ENCODE results near the gene TBC1D2B. TPM values are rescaled to one million over a fixed set of nuclear protein-coding genes. Genes with fewer than 3 reads are reported as not detected.
"Not testable (repeated sequence)": the region's sequence is repeated elsewhere in the genome, so short reads cannot be mapped to it uniquely, and the experiment has no call there.

TBC1D2B gene
- total RNA-seq, 5 donors from 2014 or later (not counting 1 experiment from before 2014, with no cell fraction given) = 86.1 to 106 (median 101) TPM

DNA sequence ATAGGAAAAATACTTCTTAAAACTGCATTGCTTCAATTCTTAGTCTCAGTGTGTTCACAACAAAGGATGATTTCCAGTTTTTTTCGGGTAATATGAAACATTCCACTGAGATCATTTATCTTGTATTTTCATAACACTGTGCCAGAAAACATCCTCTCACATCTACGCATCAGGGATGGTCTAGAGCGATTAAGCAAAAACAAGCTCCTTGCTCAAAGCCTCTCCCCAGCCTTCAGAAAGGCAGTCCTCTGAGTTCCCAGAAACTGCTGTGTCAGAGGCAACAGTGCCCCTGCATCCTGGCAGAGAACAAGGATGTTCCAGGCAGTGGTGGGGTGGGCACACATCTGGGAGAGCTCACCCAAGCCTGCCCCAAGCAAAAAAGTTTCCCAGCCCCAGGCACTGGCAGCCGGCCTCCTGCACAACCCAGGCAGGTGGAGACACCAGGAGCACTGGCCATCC, 80.8 kb downstream of the TBC1D2B start:
- H3K9me3 Mint-ChIP-seq; H3K4me3 ChIP-seq (ENCODE audit: control insufficient read depth in 1 of 2, extremely low read depth in 1 of 2, low read length in 1 of 2); ATAC-seq (replicated peaks in 1 of 4); H3K4me1 ChIP-seq (ENCODE audit: control insufficient read depth in 1 of 2, extremely low read depth in 1 of 2, insufficient read depth in 2 of 2, low read length in 2 of 2); H3K9me3 ChIP-seq; H3K27ac Mint-ChIP-seq; H3K27me3 ChIP-seq (replicated peaks in 1 of 2; ENCODE audit: control insufficient read depth in 2 of 2, extremely low read depth in 1 of 2, insufficient read depth in 2 of 2, low read length in 1 of 2); H3K4me3 Mint-ChIP-seq; H3K27me3 Mint-ChIP-seq; DNase-seq; H3K27ac ChIP-seq (ENCODE audit: low read length); CTCF ChIA-PET: not testable (repeated sequence)
- H3K36me3 ChIP-seq (ENCODE audit: control insufficient read depth in 2 of 2, extremely low read depth in 1 of 2, insufficient read depth in 1 of 2, low read length in 1 of 2) = peaks cover 15 to 60% of the 10 kb centered on the region in 2 donors
- POLR2A ChIA-PET = interaction anchor here in 1 of 2 donors (0.7 kb wide), 1 partner anchor 53 kb away, joined by 3 read pairs; no protein-coding TSS in a partner anchor
- Mint-ChIP-seq H3K36me3 (peaks cover 30% of the 10 kb centered on the region), H3K4me1 (peaks cover 13 to 16% (median 16%) of the 10 kb centered on the region in 3 donors)
- 94% methylated on average over 2 of the region's 4 CpGs for WGBS (ENCODE audit: insufficient coverage)

DNA sequence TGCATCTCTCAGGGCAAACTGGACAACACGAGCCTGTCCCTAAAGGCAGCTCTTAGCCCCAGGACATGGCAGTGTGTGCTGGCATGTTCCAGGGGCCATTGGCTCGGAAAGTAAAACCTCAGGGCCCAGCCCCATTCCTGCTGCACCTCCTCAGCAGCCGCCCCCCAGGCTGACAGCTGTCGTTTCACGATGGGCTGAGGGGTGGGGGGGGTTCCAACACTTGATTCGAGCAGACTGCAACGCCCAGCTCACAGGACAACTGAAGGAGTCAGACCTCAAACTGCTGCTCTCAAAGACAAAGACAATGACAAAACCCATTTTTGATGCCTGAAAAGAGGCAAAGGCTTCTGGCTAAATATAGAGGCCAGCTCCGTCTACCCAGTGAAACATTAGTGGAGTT, 81.3 kb downstream of the TBC1D2B start:
- H3K9me3 Mint-ChIP-seq; H3K27ac Mint-ChIP-seq; CTCF ChIA-PET; H3K4me3 Mint-ChIP-seq; H3K27me3 Mint-ChIP-seq; H3K4me3 ChIP-seq (ENCODE audit: control insufficient read depth in 1 of 2, extremely low read depth in 1 of 2, low read length in 1 of 2); H3K27ac ChIP-seq (ENCODE audit: low read length); H3K27me3 ChIP-seq (replicated peaks in 1 of 2; ENCODE audit: control insufficient read depth in 2 of 2, extremely low read depth in 1 of 2, insufficient read depth in 2 of 2, low read length in 1 of 2); H3K4me1 ChIP-seq (ENCODE audit: control insufficient read depth in 1 of 2, extremely low read depth in 1 of 2, insufficient read depth in 2 of 2, low read length in 2 of 2); H3K9me3 ChIP-seq; DNase-seq; ATAC-seq (replicated peaks in 1 of 4): not testable (repeated sequence)
- H3K36me3 ChIP-seq (ENCODE audit: control insufficient read depth in 2 of 2, extremely low read depth in 1 of 2, insufficient read depth in 1 of 2, low read length in 1 of 2) = peaks cover 15 to 55% of the 10 kb centered on the region in 2 donors
- POLR2A ChIA-PET = interaction anchor here in 1 of 2 donors (0.7 kb wide), 1 partner anchor 54 kb away, joined by 3 read pairs; no protein-coding TSS in a partner anchor
- H3K4me1 Mint-ChIP-seq = peaks cover 16 to 20% (median 16%) of the 10 kb centered on the region in 3 donors
- H3K36me3 Mint-ChIP-seq = peaks cover 28% of the 10 kb centered on the region
- WGBS (ENCODE audit: insufficient coverage) = no CpG with 5 or more reads among the region's 8 CpGs

DNA sequence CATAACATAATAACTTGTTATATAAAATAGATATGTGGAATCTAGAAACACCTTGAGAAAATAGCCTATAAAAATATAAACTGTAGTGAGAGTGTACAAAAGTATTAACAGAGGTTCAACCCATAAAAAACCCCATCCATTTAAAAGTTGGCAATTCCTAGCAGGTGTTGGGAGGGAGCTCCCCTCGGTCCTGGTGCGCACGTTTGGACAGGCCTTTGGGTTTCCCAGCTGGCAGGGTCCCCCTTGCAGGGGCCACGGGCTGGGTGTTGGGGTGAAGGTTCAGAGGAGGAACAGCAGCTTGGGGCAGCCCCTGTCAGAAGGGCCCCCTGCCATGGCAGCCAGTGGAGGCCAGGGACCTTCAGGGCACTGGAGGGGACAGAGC, 82.0 kb downstream of the TBC1D2B start:
- POLR2A ChIA-PET; H3K27me3 Mint-ChIP-seq; H3K27ac ChIP-seq (ENCODE audit: low read length); H3K4me3 Mint-ChIP-seq; H3K27me3 ChIP-seq (replicated peaks in 1 of 2; ENCODE audit: control insufficient read depth in 2 of 2, extremely low read depth in 1 of 2, insufficient read depth in 2 of 2, low read length in 1 of 2); H3K27ac Mint-ChIP-seq; H3K4me3 ChIP-seq (ENCODE audit: control insufficient read depth in 1 of 2, extremely low read depth in 1 of 2, low read length in 1 of 2); DNase-seq; CTCF ChIA-PET; ATAC-seq (replicated peaks in 1 of 4); H3K9me3 Mint-ChIP-seq; H3K9me3 ChIP-seq: not testable (repeated sequence)
- peaks cover 15 to 48% of the 10 kb centered on the region in 2 donors for H3K36me3 ChIP-seq (ENCODE audit: control insufficient read depth in 2 of 2, extremely low read depth in 1 of 2, insufficient read depth in 1 of 2, low read length in 1 of 2)
- H3K4me1 ChIP-seq (ENCODE audit: control insufficient read depth in 1 of 2, extremely low read depth in 1 of 2, insufficient read depth in 2 of 2, low read length in 2 of 2) = peaks cover 5 to 16% of the 10 kb centered on the region in 2 experiments
- WGBS (ENCODE audit: insufficient coverage) = no CpG with 5 or more reads among the region's 4 CpGs
- Mint-ChIP-seq H3K36me3 (peaks cover 21% of the 10 kb centered on the region), H3K4me1 (peaks cover 15 to 27% (median 19%) of the 10 kb centered on the region in 3 donors)

DNA sequence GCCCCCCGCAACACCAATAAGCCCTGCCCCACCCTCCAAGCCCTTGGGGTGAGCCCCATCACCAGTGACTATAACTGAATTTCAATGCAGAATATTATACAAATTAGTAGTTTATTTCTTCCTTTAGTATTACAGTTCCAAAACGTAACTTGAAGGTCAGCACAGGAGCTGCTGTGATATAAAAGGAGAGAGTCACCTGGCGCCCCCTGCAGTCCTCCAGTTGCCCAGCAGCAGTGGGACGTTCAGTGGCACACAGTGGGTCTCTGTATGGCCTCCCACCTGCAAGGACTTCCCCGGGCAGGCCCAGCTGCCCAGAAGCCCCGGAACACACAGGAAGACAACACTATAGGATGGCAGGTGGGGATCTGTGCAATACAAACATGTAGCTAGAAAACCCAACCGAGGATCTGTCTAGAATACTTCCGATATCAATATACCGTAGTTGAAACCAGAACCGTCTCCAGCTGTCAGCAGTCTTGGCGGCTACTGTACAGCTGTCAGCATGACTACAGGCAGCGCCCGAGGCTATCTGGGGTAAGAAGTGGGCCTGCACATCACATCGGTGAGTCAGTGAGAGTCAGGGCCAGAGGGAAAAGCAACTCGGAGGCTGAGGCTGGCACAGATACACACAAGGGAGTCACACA, 82.5 kb downstream of the TBC1D2B start:
- H3K4me3 Mint-ChIP-seq; H3K27ac Mint-ChIP-seq; CTCF ChIA-PET; H3K27me3 Mint-ChIP-seq; DNase-seq; H3K27me3 ChIP-seq (replicated peaks in 1 of 2; ENCODE audit: control insufficient read depth in 2 of 2, extremely low read depth in 1 of 2, insufficient read depth in 2 of 2, low read length in 1 of 2); H3K4me3 ChIP-seq (ENCODE audit: control insufficient read depth in 1 of 2, extremely low read depth in 1 of 2, low read length in 1 of 2); ATAC-seq (replicated peaks in 1 of 4); H3K9me3 Mint-ChIP-seq; H3K9me3 ChIP-seq; POLR2A ChIA-PET; H3K27ac ChIP-seq (ENCODE audit: low read length): not testable (repeated sequence)
- Mint-ChIP-seq H3K36me3 (peaks cover 18% of the 10 kb centered on the region), H3K4me1 (peaks cover 16 to 28% (median 23%) of the 10 kb centered on the region in 3 donors)
- 93% methylated on average over 5 of the region's 15 CpGs for WGBS (ENCODE audit: insufficient coverage)
- peaks cover 9 to 21% of the 10 kb centered on the region in 2 experiments for H3K4me1 ChIP-seq (ENCODE audit: control insufficient read depth in 1 of 2, extremely low read depth in 1 of 2, insufficient read depth in 2 of 2, low read length in 2 of 2)
- H3K36me3 ChIP-seq (ENCODE audit: control insufficient read depth in 2 of 2, extremely low read depth in 1 of 2, insufficient read depth in 1 of 2, low read length in 1 of 2) = peaks cover 15 to 43% of the 10 kb centered on the region in 2 donors

DNA sequence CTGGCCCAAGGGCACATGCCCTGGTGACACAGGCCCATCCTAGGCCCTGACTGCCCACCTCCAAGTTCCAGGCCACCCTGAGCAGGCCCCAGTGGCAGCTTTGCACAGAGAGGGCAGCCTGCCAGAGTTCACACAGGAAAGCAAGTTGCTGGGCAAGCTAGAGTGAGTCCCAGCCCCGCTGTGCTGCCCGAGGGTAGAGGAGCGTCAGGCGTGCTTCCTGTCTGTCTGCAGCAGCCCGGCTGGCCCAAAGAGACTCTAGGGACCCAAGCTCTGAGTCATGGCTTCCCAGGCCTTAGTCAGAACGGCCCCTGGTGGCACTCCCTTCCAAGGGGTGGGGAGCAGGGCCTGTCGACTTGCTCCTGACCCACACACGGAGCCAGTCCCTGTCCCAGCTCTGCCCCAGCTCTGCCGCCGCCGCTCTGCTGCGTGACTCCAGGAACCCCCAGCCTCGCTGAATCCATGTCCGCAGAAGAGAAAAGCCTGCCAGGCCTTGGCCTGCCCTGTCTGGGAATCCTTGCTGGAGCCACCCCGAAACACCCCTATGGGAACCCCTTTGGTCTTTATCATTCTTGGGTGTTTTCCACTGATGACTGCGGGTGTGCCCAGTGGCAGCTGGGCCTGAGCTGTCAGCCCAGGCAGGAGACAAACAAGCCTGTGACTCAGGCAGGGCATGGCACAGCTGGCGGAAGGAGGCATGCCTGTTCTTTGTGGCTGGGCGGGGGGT, 83.4 kb downstream of the TBC1D2B start:
- H3K27ac Mint-ChIP-seq = peak overlapping the region; percentile 39 to 76
- peaks cover 11 to 23% of the 10 kb centered on the region in 2 experiments for H3K4me1 ChIP-seq (ENCODE audit: control insufficient read depth in 1 of 2, extremely low read depth in 1 of 2, insufficient read depth in 2 of 2, low read length in 2 of 2)
- H3K27me3 Mint-ChIP-seq; CTCF ChIA-PET; POLR2A ChIA-PET; H3K4me3 Mint-ChIP-seq; H3K27ac ChIP-seq (ENCODE audit: low read length); H3K27me3 ChIP-seq (replicated peaks in 1 of 2; ENCODE audit: control insufficient read depth in 2 of 2, extremely low read depth in 1 of 2, insufficient read depth in 2 of 2, low read length in 1 of 2); H3K9me3 ChIP-seq; H3K9me3 Mint-ChIP-seq; H3K4me3 ChIP-seq (ENCODE audit: control insufficient read depth in 1 of 2, extremely low read depth in 1 of 2, low read length in 1 of 2): not testable (repeated sequence)
- ATAC-seq (replicated peaks in 1 of 4) = peak in 3 of 4 experiments; percentile 17 to 60 (median 53)
- peak in 4 of 35 experiments; percentile 17 to 38 (median 36) for DNase-seq
- H3K36me3 Mint-ChIP-seq = peaks cover 18% of the 10 kb centered on the region
- WGBS (ENCODE audit: insufficient coverage) = 66% methylated on average over 15 of the region's 18 CpGs
- H3K4me1 Mint-ChIP-seq = peaks cover 18 to 32% (median 25%) of the 10 kb centered on the region in 3 donors
- peaks cover 15 to 35% of the 10 kb centered on the region in 2 donors for H3K36me3 ChIP-seq (ENCODE audit: control insufficient read depth in 2 of 2, extremely low read depth in 1 of 2, insufficient read depth in 1 of 2, low read length in 1 of 2)

DNA sequence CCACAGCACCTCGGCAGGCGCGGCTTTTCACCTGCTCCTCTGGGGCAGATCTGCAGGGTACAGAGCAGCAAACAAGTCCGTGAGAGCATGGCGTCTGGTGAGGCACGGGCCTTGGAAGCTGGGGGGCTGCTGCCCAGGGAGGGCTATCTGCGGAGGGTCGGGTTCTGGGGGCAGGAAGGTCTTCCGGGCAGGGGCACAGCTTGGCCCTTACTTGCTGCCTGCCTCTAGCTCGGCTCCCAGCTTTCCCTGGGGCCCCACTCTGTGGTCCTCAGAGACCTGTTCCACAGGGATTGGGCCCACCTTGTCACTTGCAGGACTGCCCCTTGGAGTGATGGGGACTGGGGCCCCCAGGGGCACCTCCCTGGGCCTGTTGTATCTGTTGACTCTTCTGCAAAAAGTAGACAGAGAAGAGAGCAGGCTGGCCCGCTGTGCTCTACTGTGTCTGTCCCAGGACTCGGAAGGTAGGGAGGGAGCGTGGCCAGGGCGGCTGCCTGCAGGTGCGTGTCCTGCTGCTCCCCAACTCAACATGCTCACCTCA, 84.1 kb downstream of the TBC1D2B start:
- Histone ChIP-seq H3K27ac (ENCODE audit: low read length) (no peak overlapping the region), H3K4me3 (ENCODE audit: control insufficient read depth in 1 of 2, extremely low read depth in 1 of 2, low read length in 1 of 2) (no peak overlapping the region), H3K27me3 (replicated peaks in 1 of 2; ENCODE audit: control insufficient read depth in 2 of 2, extremely low read depth in 1 of 2, insufficient read depth in 2 of 2, low read length in 1 of 2) (no peaks in the 10 kb centered on the region), H3K4me1 (ENCODE audit: control insufficient read depth in 1 of 2, extremely low read depth in 1 of 2, insufficient read depth in 2 of 2, low read length in 2 of 2) (peaks cover 11 to 23% of the 10 kb centered on the region in 2 experiments), H3K36me3 (ENCODE audit: control insufficient read depth in 2 of 2, extremely low read depth in 1 of 2, insufficient read depth in 1 of 2, low read length in 1 of 2) (peaks cover 15 to 28% of the 10 kb centered on the region in 2 donors), H3K9me3 (no peaks in the 10 kb centered on the region)
- Mint-ChIP-seq H3K9me3 (no peaks in the 10 kb centered on the region), H3K27ac (peak overlapping the region; percentile 39 to 79), H3K4me1 (peaks cover 18 to 35% (median 29%) of the 10 kb centered on the region in 3 donors), H3K27me3 (no peaks in the 10 kb centered on the region), H3K4me3 (no peak overlapping the region), H3K36me3 (peaks cover 15% of the 10 kb centered on the region)
- ATAC-seq (replicated peaks in 1 of 4) (no peak), DNase-seq (no peak)
- CTCF ChIA-PET = no interaction called here
- WGBS (ENCODE audit: insufficient coverage) = 94% methylated on average over 14 of the region's 15 CpGs
- POLR2A ChIA-PET = no interaction called here

All from T-cell (primary cell).